ENCODE data around the gene PCK2. TPM values are rescaled to one million over a fixed set of nuclear protein-coding genes. Genes with fewer than 3 reads are reported as not detected.

Gene PCK2
- total and polyA plus RNA-seq, 4 donors = 8.9 to 91.7 (median 38.2) TPM

DNA sequence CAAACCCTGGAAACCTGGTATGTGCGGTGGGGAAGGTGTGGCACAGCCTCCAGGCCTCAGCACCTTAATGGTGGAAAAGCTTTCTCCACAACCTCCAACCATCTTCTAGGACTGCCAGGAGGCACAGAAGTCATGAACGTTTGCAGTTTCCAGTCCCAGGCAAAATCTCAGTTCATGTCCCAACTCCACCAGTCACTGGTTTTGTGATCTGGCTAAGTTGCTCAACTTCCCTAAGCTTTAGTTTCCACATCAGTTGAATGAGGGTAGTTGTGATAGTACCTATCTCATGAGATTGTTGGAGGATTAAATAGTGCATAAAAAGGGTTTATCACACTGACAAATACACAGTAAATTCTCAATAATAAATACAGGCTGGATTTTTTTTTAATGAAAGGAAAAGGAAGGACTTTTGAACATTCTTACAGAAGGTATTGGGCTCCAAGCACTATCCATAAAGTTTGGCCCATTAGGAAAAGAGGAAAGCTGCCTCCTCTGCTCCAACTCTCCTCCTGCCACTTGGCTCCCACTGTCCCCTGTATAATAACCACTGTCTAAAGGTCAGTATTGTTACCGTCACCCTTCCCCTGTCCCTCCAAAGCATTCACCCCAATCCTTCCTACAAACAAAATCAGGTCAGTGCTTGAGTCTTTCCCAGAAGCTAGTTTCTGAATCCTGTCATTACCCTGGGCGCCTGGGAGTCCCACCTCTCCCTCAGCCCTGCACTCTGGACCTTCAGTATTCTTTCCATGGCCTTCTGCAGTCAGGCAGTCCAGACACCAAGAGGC lies 6.3 kb downstream of the PCK2 start:
- H3K36me3 ChIP-seq (ENCODE audit: control insufficient read depth in 4 of 4, insufficient read depth in 4 of 4, low read length in 4 of 4) = peaks cover 0 to 36% (median 6%) of the 10 kb centered on the region in 4 donors
- WGBS, 2 donors = 78 to 85% methylated on average over 4 of the region's 4 CpGs
- H3K9ac ChIP-seq (ENCODE audit: insufficient read depth in 1 of 2, low read length in 2 of 2) = no peak overlapping the region
- no peak for ATAC-seq (ENCODE audit: insufficient read depth, low FRiP score)
- DNase-seq = no peak
- no peak overlapping the region for H3K27ac ChIP-seq (ENCODE audit: low read depth in 1 of 2, low read length in 1 of 2)
- no peaks in the 10 kb centered on the region for H3K27me3 ChIP-seq (ENCODE audit: control insufficient read depth in 3 of 3, insufficient read depth in 3 of 3, low read length in 2 of 3)
- no peaks in the 10 kb centered on the region for H3K9me3 ChIP-seq (ENCODE audit: control insufficient read depth in 4 of 4, insufficient read depth in 3 of 4, low read length in 3 of 4)
- H3K4me3 ChIP-seq = no peak overlapping the region
- peaks cover 0 to 7% (median 4%) of the 10 kb centered on the region in 5 donors for H3K4me1 ChIP-seq (ENCODE audit: control insufficient read depth in 5 of 5, insufficient read depth in 5 of 5, low read length in 5 of 5)
- no peak for TF ChIP-seq CTCF (IDR thresholded peaks at IDR 0.05; ENCODE audit: control extremely low read depth, extremely low read depth)

- TF ChIP-seq CTCF (IDR thresholded peaks at IDR 0.05; ENCODE audit: control extremely low read depth, extremely low read depth) = no peak
- Histone ChIP-seq H3K4me1 (ENCODE audit: control insufficient read depth in 5 of 5, insufficient read depth in 5 of 5, low read length in 5 of 5) (peaks cover 0 to 2% (median 0%) of the 10 kb centered on the region in 5 donors), H3K36me3 (ENCODE audit: control insufficient read depth in 4 of 4, insufficient read depth in 4 of 4, low read length in 4 of 4) (peaks cover 0 to 36% (median 6%) of the 10 kb centered on the region in 4 donors), H3K4me3 (no peak overlapping the region), H3K27me3 (ENCODE audit: control insufficient read depth in 3 of 3, insufficient read depth in 3 of 3, low read length in 2 of 3) (no peaks in the 10 kb centered on the region), H3K9me3 (ENCODE audit: control insufficient read depth in 4 of 4, insufficient read depth in 3 of 4, low read length in 3 of 4) (no peaks in the 10 kb centered on the region), H3K9ac (ENCODE audit: insufficient read depth in 1 of 2, low read length in 2 of 2) (no peak overlapping the region), H3K27ac (ENCODE audit: low read depth in 1 of 2, low read length in 1 of 2) (no peak overlapping the region)
- DNase-seq (no peak), ATAC-seq (ENCODE audit: insufficient read depth, low FRiP score) (no peak)
- 94 to 96% methylated on average over 3 of the region's 3 CpGs for WGBS, 2 donors
Measured at GRCh38 chr14:24100982-24101494, 6.9 kb downstream of the PCK2 start.

DNA sequence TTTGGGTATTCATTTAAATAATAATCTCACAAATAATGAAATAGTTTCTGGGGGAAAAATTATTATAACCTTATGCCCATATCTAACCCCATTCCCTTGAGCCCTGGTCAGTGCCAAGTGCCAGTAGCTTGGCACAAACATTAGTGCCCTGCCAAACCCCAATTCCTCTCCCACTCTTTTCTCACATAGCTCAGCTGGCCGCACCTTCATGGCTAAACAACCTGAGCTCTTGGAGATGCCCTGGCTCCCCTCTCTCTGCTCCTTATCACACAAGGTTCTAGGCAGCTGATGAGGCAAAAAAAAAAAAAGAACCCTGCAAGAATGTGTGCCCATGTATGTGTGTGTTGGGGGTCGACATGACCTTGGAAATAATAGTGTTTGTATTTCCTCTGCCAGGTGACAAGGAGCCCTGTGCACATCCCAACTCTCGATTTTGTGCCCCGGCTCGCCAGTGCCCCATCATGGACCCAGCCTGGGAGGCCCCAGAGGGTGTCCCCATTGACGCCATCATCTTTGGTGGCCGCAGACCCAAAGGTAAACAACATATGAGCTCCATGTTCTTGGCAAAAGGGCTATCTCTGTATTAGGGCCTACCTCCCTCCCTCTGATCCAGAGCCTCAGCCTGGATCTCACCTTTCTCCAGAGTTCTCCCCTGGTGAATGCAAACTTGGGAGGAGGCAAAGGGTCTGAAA lies 8.4 kb downstream of the PCK2 start:
- H3K27ac ChIP-seq (ENCODE audit: low read depth in 1 of 2, low read length in 1 of 2) = no peak overlapping the region
- DNase-seq = no peak
- no peak for TF ChIP-seq CTCF (IDR thresholded peaks at IDR 0.05; ENCODE audit: control extremely low read depth, extremely low read depth)
- 92 to 96% methylated on average over 7 of the region's 7 CpGs for WGBS, 2 donors
- H3K4me3 ChIP-seq = no peak overlapping the region
- H3K9me3 ChIP-seq (ENCODE audit: control insufficient read depth in 4 of 4, insufficient read depth in 3 of 4, low read length in 3 of 4) = no peaks in the 10 kb centered on the region
- H3K36me3 ChIP-seq (ENCODE audit: control insufficient read depth in 4 of 4, insufficient read depth in 4 of 4, low read length in 4 of 4) = peaks cover 0 to 36% (median 6%) of the 10 kb centered on the region in 4 donors
- H3K27me3 ChIP-seq (ENCODE audit: control insufficient read depth in 3 of 3, insufficient read depth in 3 of 3, low read length in 2 of 3) = no peaks in the 10 kb centered on the region
- no peak overlapping the region for H3K9ac ChIP-seq (ENCODE audit: insufficient read depth in 1 of 2, low read length in 2 of 2)
- H3K4me1 ChIP-seq (ENCODE audit: control insufficient read depth in 5 of 5, insufficient read depth in 5 of 5, low read length in 5 of 5) = peaks cover 0 to 2% (median 0%) of the 10 kb centered on the region in 5 donors
- no peak for ATAC-seq (ENCODE audit: insufficient read depth, low FRiP score)

Measured in lung (tissue), 12 donors.